Adrenal gland (tissue), 5 donors: ENCODE measurements around the gene NBDY.
"Not testable (repeated sequence)": the region's sequence is repeated elsewhere in the genome, so short reads cannot be mapped to it uniquely, and the experiment has no call there.

Experiments used
- POLR2A ChIP-seq, 2 donors: fragments of 450-650 bp; IDR thresholded peaks; one replicate each; pipeline ENCODE4 v1.6.1; 2017; ENCODE audit warnings: antibody characterized with exemption in 2 of 2, mild to moderate bottlenecking in 2 of 2, moderate library complexity in 1 of 2
- TF ChIP-seq, protein P1 (sequence below), 6 experiments: fragments of 450-650 bp in 4 of 6; fragments of 200-600 bp in 2 of 6; sonication (generic) in 1 of 6; IDR thresholded peaks; 1 replicate in 5 of 6; 2 replicates in 1 of 6; pipeline versions ENCODE4 v1.5.1 to v1.8.0; 2016 to 2021; ENCODE audit warnings: antibody characterized with exemption in 6 of 6, mild to moderate bottlenecking in 2 of 6, moderate library complexity in 1 of 6
- donor health status: DM: no; HTN: no; CAD: no.

DNA sequence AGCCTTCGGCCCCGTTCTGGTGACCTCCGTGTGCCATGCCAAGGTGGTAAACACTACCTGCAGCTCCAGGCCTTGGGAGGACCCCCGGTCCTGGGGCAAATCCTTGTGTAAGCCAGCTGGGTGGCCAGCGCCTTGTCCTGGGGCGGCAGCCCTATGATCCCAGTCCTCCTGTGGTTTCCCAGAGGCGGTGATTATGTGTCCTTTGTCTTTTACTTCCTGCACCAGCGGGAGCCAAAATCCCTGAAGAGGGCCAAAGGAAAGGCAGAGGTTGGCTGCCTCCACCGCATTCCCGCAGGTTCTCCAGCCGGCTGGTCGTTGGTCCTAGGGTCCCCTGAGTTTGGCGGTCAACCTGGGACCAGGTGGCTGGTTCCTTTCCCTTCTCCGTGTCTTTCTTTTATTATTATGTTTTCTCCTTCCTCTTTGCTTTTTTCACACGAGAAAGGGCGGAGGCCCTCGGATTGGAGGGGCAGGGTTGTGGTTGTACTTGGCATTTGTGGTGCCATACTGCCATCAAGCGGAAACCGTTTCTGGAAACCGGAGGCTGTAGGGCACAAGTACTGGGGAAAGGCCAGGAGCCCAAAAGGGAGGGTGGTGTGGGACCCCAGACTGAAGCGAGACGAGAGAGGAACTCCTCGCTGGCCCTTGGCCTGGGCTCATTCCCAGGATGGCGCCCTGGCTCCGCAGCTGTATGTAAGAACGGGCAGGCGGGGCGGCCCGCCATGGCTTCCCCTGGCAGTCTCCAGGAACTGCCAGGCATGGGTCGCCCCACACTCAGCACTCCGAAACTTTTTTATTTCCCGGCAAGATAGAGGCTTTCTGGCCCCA is 49.3 kb downstream of the NBDY start:
- TF ChIP-seq, protein P1, sequence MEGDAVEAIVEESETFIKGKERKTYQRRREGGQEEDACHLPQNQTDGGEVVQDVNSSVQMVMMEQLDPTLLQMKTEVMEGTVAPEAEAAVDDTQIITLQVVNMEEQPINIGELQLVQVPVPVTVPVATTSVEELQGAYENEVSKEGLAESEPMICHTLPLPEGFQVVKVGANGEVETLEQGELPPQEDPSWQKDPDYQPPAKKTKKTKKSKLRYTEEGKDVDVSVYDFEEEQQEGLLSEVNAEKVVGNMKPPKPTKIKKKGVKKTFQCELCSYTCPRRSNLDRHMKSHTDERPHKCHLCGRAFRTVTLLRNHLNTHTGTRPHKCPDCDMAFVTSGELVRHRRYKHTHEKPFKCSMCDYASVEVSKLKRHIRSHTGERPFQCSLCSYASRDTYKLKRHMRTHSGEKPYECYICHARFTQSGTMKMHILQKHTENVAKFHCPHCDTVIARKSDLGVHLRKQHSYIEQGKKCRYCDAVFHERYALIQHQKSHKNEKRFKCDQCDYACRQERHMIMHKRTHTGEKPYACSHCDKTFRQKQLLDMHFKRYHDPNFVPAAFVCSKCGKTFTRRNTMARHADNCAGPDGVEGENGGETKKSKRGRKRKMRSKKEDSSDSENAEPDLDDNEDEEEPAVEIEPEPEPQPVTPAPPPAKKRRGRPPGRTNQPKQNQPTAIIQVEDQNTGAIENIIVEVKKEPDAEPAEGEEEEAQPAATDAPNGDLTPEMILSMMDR (IDR thresholded peaks at IDR 0.05): not testable (repeated sequence)
- TF ChIP-seq POLR2A (IDR thresholded peaks at IDR 0.05): not testable (repeated sequence)
